Esophagus muscularis mucosa (tissue), 4 donors: ENCODE data around the gene HSFX3.
"Not testable (repeated sequence)": the region's sequence is repeated elsewhere in the genome, so short reads cannot be mapped to it uniquely, and the experiment has no call there.

ENCODE experiments used
- CTCF ChIP-seq, 3 experiments: fragments of 200-600 bp in 2 of 3; fragments of 450-650 bp in 1 of 3; sonication (generic) in 2 of 3; IDR thresholded peaks; one replicate each; pipeline ENCODE4 v1.5.1; 2017 to 2019; ENCODE audit warnings: antibody characterized with exemption in 3 of 3, mild to moderate bottlenecking in 2 of 3, moderate library complexity in 1 of 3
- EP300 ChIP-seq: sonication (generic); formaldehyde crosslinking; IDR thresholded peaks from one replicate; pipeline ENCODE4 v1.6.1; 2017; ENCODE audit warnings: antibody characterized with exemption
- POLR2A ChIP-seq: fragments of 450-650 bp; IDR thresholded peaks from one replicate; pipeline ENCODE4 v1.6.1; 2017; ENCODE audit warnings: antibody characterized with exemption, moderate library complexity, mild to moderate bottlenecking, low read depth

GRCh38 chrX:149547782-149548181 lies 1.9 kb downstream of the HSFX3 start:
- TF ChIP-seq CTCF (IDR thresholded peaks at IDR 0.05); POLR2A; EP300: not testable (repeated sequence)
